ENCODE measurements around the gene COL18A1. TPM values are rescaled to one million over a fixed set of nuclear protein-coding genes. Genes with fewer than 3 reads are reported as not detected.

COL18A1 gene
- total RNA-seq, 1 experiment from 2014 or later = 77.0 TPM

DNA sequence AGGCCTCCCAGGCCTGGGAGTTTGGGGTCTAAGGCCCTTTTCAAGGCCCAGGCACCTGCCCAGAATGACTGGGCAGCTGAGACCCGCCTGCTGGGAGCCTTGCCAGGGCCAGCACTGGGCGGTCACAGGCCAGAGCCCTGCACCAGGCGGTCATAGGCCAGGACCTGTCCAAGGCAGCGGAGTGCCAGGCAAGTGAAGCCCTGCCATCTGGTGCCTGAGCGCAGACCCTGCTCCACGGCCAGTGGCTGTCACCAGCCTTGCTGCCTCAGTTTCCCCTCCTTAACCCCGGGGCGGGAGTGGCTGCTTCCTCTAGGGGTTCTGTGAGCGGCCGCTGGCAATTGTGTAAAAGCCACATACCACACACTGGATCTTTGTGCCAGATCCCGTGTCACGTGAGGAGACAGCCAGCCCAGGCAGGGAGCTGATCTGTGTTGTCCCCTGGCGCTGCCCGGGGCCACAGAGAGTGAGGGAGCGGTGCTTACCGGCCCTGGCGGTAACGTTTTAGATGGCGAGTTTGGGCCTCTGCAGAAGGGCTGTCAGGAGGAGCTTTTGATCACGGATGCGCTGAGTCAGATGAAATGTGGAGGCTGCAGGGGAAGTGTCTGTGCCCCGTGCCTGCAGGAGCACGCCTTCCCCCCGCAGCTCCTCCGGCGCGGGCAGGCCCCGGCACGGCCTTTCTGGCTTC lies 4.6 kb downstream of the COL18A1 start:
- intact Hi-C loops (cut with micrococcal nuclease) = no loop called here
- H3K9me2 ChIP-seq (replicated peaks; ENCODE audit: low read length) = no peaks in the 10 kb centered on the region
- H3K36me3 ChIP-seq (ENCODE audit: low read depth, low read length) = no peaks in the 10 kb centered on the region
- CTCF ChIA-PET = no interaction called here
- H3F3A ChIP-seq (ENCODE audit: low read length, unreplicated experiment) = no peaks in the 10 kb centered on the region
- BruUV-seq (replicated peaks) = no TSS peak
- no peaks in the 10 kb centered on the region for H3K9me3 ChIP-seq (ENCODE audit: low read length)
- H4K20me1 ChIP-seq (ENCODE audit: low read length) = peaks cover 5% of the 10 kb centered on the region; the same call in 1 of the 2 replicates
- TF ChIP-seq EZH2phosphoT487 (IDR thresholded peaks at IDR 0.05; ENCODE audit: borderline replicate concordance, low read length) (no peak), EZH2 (IDR thresholded peaks at IDR 0.05; ENCODE audit: low read length, unreplicated experiment) (no peak)
- TF ChIP-seq, protein P1, sequence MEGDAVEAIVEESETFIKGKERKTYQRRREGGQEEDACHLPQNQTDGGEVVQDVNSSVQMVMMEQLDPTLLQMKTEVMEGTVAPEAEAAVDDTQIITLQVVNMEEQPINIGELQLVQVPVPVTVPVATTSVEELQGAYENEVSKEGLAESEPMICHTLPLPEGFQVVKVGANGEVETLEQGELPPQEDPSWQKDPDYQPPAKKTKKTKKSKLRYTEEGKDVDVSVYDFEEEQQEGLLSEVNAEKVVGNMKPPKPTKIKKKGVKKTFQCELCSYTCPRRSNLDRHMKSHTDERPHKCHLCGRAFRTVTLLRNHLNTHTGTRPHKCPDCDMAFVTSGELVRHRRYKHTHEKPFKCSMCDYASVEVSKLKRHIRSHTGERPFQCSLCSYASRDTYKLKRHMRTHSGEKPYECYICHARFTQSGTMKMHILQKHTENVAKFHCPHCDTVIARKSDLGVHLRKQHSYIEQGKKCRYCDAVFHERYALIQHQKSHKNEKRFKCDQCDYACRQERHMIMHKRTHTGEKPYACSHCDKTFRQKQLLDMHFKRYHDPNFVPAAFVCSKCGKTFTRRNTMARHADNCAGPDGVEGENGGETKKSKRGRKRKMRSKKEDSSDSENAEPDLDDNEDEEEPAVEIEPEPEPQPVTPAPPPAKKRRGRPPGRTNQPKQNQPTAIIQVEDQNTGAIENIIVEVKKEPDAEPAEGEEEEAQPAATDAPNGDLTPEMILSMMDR (conservative IDR thresholded peaks at IDR 0.05; ENCODE audit: low read depth, low read length) = no peak
- POLR2A ChIA-PET (ENCODE audit: unreplicated experiment) = no interaction called here
- no peak overlapping the region for H3K27ac ChIP-seq (ENCODE audit: low read length)
- no peak for ATAC-seq
- no peak overlapping the region for H3K4me3 ChIP-seq (ENCODE audit: low read length)
- peaks cover 27% of the 10 kb centered on the region for H3K4me1 ChIP-seq (ENCODE audit: insufficient read depth, low read length)
- no peak overlapping the region for H3K9ac ChIP-seq (ENCODE audit: low read length)
- DNase-seq = no peak
- peaks cover 56% of the 10 kb centered on the region for H3K79me2 ChIP-seq (ENCODE audit: low read length)
- no peak overlapping the region for H3K4me2 ChIP-seq (ENCODE audit: low read length)
- no peak overlapping the region for H2AFZ ChIP-seq (ENCODE audit: low read length)
- no peaks in the 10 kb centered on the region for H3K27me3 ChIP-seq (ENCODE audit: low read length)

DNA sequence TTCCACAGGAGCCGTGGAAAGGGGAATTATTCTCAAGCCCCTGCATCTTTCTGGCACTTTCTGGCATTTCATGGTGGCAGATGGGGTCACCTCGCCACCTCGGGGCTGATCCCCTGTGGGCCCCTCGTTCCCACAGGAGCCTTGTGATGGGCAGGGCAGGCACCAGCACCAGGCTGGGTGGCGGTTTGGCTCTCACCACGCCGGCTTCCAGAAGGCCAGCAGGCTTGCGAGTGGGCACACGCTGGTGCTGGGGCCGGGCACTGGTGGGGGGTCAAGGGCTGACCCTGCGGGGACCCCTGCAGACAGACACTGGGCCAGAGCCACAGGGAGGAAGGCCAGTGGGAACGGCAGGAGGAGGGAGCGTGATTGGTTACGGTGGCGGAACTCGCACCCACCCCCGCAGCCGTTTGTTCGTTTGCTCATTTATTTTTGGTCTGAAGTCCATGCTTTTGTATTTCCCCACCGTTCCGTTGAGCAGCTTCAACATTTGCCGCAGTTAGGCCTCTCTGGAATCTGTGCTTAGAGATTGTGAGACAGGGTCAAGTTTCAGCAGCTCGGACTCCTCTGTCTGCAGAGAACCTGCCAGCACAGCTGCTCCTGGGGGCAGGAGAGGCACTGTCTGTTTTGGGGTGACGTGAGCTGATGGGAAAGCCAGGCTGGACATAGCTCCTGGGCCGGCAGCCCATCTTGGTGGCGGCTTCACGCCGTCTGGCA lies 5.3 kb downstream of the COL18A1 start:
- CTCF ChIA-PET = no interaction called here
- intact Hi-C loops (cut with micrococcal nuclease) = no loop called here
- no peak overlapping the region for H3K4me3 ChIP-seq (ENCODE audit: low read length)

More for the DNA sequence above, 5.3 kb downstream of the COL18A1 start:
- POLR2A ChIA-PET (ENCODE audit: unreplicated experiment) = no interaction called here
- BruUV-seq (replicated peaks) = no TSS peak
- no peak overlapping the region for H3K9ac ChIP-seq (ENCODE audit: low read length)
- H2AFZ ChIP-seq (ENCODE audit: low read length) = no peak overlapping the region
- peaks cover 27% of the 10 kb centered on the region for H3K4me1 ChIP-seq (ENCODE audit: insufficient read depth, low read length)
- H3F3A ChIP-seq (ENCODE audit: low read length, unreplicated experiment) = no peaks in the 10 kb centered on the region
- no peak for ATAC-seq
- peaks cover 56% of the 10 kb centered on the region for H3K79me2 ChIP-seq (ENCODE audit: low read length)
- no peak overlapping the region for H3K27ac ChIP-seq (ENCODE audit: low read length)
- H3K4me2 ChIP-seq (ENCODE audit: low read length) = no peak overlapping the region
- no peaks in the 10 kb centered on the region for H3K36me3 ChIP-seq (ENCODE audit: low read depth, low read length)
- no peak for TF ChIP-seq EZH2phosphoT487 (IDR thresholded peaks at IDR 0.05; ENCODE audit: borderline replicate concordance, low read length)
- TF ChIP-seq EZH2 (IDR thresholded peaks at IDR 0.05; ENCODE audit: low read length, unreplicated experiment) = no peak
- TF ChIP-seq, protein P1 (conservative IDR thresholded peaks at IDR 0.05; ENCODE audit: low read depth, low read length) = no peak
- H4K20me1 ChIP-seq (ENCODE audit: low read length) = peaks cover 5% of the 10 kb centered on the region; the same call in 1 of the 2 replicates
- no peaks in the 10 kb centered on the region for H3K9me2 ChIP-seq (replicated peaks; ENCODE audit: low read length)
- no peaks in the 10 kb centered on the region for H3K27me3 ChIP-seq (ENCODE audit: low read length)
- no peak for DNase-seq
- no peaks in the 10 kb centered on the region for H3K9me3 ChIP-seq (ENCODE audit: low read length)
